H7 (cell line): ENCODE data around the gene CNIH2. TPM values are rescaled to one million over a fixed set of nuclear protein-coding genes. Genes with fewer than 3 reads are reported as not detected.
"Not testable (repeated sequence)": the region's sequence is repeated elsewhere in the genome, so short reads cannot be mapped to it uniquely, and the experiment has no call there.

ENCODE experiments used
- DNase-seq: peaks from one replicate; pipeline ENCODE4 v3.0.0; 2012
- H3K27me3 ChIP-seq: 2 replicates; pipeline ENCODE4 v1.6.0; 2011; ENCODE audit warnings: mild to moderate bottlenecking, low read length; ENCODE audit not compliant: control insufficient read depth, insufficient read depth
- H3K36me3 ChIP-seq: replicated peaks from 2 replicates; pipeline ENCODE4 v1.5.1; 2011; ENCODE audit warnings: low read length; ENCODE audit not compliant: control insufficient read depth, insufficient read depth
- H3K4me3 ChIP-seq: 2 replicates; pipeline ENCODE4 v1.5.1; 2011; ENCODE audit warnings: low read depth, mild to moderate bottlenecking, control low read depth, low read length, moderate library complexity; ENCODE audit not compliant: insufficient read depth
- total RNA-seq: library from RNA; depleted of rRNA; stranded (reverse); fragments of >200 nt; shearing (Covaris generic); gene quantifications from 2 replicates; pipeline ENCODE4 v1.2.3, GENCODE V29; 2014

The CNIH2 gene
- total RNA-seq, 1 experiment from 2014 or later = 12.0 TPM

DNA sequence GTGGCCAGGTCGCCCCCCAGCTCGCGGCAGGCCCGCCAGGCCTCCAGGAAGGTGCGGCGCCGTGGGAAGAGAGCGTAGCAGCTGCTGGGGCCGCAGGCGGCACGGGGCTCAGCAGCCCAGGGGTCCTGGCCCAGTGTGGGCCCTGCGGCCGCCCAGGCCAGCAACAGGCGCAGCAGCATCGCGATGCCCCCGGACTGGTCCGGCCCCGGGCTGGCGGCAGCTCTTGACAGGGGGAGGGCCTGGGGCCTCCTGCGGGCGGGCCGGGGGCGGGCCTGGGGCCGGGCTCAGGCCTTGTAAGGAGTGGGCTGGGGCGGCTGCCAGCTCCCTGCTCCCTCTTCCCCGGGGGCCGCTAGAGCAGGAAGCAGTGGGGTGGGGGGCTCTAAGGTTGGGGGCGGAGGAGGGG, 38.9 kb downstream of the CNIH2 start, which contains the start of gene CD248:
Gene CD248, minus strand, starts transcription at position 196 of the 403 bp plus-strand sequence. Its CDS starts 17 bp downstream, at position 179.
- DNase-seq = peak; percentile 92
- Histone ChIP-seq H3K4me3 (peak within 1 kb of the TSS; percentile 21; the same call in 1 of the 2 replicates), H3K36me3 (no peaks in the 10 kb centered on the region), H3K27me3 (no peaks in the 10 kb centered on the region)

DNA sequence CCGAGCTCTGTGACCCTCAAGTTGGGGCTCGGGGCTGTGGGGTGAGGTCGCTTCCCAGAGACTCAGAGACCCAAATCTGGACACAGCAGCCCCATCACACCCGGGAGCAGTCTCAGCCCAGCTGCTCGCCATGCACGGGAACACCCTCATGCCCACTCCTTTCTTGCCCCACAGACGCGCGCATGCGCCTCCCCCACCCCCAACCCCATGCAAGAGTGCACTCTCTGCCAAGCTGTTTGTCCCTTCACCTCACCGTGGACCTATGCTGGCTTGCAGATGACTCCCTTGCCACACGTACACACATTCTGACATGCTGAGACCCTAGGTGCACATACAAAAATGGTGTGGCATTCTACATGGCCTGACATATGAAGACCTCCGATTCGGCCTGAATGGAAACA, 39.3 kb downstream of the CNIH2 start:
- peak; percentile 73 for DNase-seq
- H3K4me3 ChIP-seq = peak overlapping the region; percentile 21; the same call in 1 of the 2 replicates

DNA sequence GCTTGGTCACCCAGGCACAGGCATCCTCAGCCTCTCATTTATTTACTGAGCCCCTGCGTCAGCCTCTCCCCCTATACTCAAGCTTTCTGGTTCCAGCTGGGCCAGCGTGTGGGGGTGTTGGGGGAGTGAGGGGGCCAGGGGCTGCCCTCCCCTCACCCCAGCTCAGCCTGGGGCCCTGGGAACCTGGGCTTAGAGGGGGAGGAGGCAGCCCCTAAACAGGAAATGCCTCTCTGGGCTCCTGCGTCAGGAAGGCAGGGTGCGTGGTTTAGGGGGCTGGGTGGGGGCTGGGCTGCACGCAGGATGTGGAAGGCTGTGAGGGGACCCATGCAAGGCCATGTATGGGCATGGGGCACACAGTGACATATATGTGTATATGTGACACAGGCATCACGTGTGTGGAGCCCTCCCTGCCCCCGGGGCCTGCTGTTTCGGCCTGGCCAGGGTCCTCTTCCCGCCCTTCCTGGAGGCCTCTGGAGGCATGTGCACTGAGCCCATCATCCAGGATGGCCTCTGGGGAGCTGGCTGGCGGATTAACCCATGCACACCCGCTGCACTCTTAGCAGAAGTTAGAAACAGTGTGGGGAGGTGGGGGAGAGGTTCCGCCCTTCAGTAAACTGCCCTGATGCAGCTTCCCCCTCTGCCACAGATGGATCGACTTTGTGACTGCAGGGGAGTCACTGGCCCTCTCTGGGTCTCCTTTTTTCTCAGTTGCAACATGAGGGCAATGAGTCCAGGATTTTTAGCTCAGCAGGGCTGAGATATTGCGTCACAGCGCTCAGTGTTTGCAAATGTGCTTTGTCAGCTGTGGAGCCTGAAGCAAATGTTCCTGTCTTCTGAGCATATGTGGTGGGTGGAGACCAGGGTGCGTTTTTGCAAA, 40.0 kb downstream of the CNIH2 start:
- no peaks in the 10 kb centered on the region for H3K27me3 ChIP-seq
- peak; percentile 77 for DNase-seq
- H3K4me3 ChIP-seq = no peak overlapping the region
- no peaks in the 10 kb centered on the region for H3K36me3 ChIP-seq

More for the DNA sequence above, 39.3 kb downstream of the CNIH2 start:
- Histone ChIP-seq H3K36me3 (no peaks in the 10 kb centered on the region), H3K27me3 (no peaks in the 10 kb centered on the region)

DNA sequence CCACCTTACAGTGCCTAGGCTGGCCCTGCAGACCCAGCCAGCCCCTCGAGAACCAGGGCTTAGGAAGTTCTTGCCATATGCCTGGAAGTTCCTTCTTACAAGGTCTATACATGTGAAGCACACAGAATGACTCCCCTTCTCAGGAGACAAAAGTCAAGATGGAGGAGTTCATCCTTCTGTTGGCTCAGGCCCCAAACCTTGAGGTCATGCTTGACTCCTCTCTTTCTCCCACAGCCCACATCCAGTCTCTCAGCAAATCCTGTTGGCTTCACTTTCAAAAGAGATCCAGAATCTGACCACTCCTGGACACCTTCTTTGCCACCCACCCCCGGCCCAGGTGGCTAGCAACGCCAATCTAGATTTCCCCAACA, 40.6 kb downstream of the CNIH2 start:
- Histone ChIP-seq H3K27me3 (no peaks in the 10 kb centered on the region), H3K4me3 (no peak overlapping the region), H3K36me3 (no peaks in the 10 kb centered on the region)
- no peak for DNase-seq

DNA sequence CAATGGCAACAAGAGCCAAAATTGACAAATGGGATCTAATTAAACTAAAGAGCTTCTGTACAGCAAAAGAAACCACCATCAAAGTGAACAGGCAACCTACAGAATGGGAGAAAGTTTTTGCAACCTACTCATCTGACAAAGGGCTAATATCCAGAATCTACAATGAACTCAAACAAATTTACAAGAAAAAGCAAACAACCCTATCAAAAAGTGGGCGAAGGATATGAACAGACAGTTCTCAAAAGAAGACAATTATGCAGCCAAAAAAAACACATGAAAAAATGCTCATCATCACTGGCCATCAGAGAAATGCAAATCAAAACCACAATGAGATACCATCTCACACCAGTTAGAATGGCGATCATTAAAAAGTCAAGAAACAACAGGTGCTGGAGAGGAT, 42.3 kb downstream of the CNIH2 start:
- not testable (repeated sequence) for H3K27me3 ChIP-seq, H3K4me3 ChIP-seq, DNase-seq, H3K36me3 ChIP-seq

DNA sequence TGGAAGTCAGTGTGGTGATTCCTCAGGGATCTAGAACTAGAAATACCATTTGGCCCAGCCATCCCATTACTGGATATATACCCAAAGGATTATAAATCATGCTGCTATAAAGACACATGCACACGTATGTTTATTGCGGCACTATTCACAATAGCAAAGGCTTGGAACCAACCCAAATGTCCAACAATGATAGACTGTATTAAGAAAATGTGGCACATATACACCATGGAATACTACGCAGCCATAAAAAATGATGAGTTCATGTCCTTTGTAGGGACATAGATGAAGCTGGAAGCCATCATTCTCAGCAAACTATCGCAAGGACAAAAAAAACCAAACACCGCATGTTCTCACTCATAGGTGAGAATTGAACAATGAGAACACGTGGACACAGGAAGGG, 42.8 kb downstream of the CNIH2 start:
- H3K36me3 ChIP-seq, H3K27me3 ChIP-seq, DNase-seq, H3K4me3 ChIP-seq: not testable (repeated sequence)

DNA sequence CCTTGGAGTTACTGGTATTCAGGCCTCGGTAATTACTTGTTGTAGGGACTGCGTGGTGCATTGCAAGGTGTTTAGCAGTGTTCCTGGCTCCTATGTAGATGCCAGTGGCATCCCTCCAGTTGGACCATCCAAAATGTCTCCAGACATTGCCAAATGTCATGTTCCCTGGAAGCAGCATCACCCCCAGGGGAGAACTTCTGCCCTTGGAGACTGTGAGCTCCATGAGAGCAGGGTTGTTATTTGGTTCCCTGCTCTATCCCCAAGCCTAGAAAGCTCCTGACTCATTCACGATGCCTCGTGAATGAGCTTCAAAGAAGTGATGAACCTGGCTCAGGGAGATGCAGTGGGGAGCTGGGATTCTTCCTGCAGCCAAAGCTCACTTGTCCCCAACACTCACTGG, 43.6 kb downstream of the CNIH2 start:
- no peaks in the 10 kb centered on the region for H3K36me3 ChIP-seq
- H3K4me3 ChIP-seq = no peak overlapping the region
- no peak for DNase-seq
- no peaks in the 10 kb centered on the region for H3K27me3 ChIP-seq

DNA sequence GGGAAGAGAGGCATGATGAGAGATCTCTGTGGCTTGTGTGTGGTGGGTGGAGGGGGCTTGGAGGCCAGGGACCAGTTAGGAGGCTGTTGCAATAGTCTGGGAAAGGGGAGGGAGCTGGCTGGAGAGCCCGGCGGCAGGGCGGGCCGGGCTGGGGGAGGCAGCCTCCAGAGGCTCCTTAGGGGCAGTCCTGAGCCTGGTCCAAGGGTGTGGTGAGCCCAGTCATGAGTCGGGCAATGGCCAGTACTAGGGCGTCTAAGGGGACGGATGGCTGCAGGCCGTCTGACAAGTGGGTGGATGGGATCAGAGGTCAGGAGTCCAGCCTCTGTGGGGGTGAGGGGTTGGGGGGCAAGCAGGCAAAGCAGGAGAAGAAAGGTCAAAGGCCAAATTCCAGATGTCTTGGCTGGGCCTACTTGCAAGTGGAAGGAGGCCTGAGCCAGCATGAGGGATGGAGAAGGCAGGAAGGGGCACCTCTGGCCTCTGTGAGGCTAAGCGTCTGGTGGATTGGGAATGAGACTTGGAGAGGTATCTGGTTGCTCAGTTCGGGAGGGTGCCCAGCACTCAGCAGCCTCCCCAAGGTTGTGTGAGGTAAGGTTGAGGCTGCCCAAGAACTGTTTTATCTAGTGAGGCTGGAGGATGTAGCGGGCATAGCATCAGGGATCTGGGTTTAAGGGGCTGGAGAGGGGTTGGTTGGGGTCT, 44.9 kb downstream of the CNIH2 start:
- Histone ChIP-seq H3K36me3 (no peaks in the 10 kb centered on the region), H3K27me3 (no peaks in the 10 kb centered on the region), H3K4me3 (no peak overlapping the region)
- DNase-seq = no peak

DNA sequence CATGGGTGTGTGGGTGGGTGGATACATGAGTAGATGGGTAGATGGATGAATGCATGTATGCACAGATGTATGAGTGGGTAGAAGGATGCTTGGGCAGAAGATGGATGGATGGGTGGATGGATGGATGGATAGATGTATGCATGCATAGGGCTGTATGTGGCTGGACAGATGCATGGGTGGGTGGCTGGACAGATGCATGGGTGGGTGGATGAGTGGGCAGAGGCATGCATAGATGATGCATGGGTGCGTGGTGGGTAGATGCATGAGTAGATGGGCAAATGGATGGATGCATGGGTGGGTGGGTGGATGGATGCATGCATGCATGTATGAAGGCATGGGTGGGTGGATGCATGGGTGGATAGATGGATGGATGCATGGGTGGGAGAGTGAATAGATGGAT, 45.7 kb downstream of the CNIH2 start:
- no peak overlapping the region for H3K4me3 ChIP-seq
- no peaks in the 10 kb centered on the region for H3K27me3 ChIP-seq
- no peak for DNase-seq
- no peaks in the 10 kb centered on the region for H3K36me3 ChIP-seq

DNA sequence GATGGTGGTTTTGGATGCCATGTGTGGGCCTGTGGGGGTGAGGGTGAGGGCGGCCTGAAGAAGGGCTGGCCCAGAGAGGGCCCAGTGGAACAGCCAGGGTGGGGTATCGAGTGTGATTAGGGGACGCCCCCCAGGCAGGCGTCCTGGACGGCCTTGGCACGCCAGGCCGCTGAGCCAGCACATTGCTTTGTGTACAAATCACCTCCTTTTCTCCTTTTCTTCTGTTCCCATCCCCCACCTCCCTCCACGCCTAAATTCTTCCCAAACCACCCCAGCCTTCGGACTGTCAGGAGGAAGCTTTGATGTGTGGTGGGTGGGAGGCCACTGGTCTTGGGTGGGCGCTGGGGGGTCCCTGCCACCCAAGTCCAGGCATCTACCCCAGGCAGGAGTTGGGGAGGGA, 46.7 kb downstream of the CNIH2 start:
- Histone ChIP-seq H3K27me3 (no peaks in the 10 kb centered on the region), H3K36me3 (no peaks in the 10 kb centered on the region), H3K4me3 (no peak overlapping the region)
- peak; percentile 58 for DNase-seq

DNA sequence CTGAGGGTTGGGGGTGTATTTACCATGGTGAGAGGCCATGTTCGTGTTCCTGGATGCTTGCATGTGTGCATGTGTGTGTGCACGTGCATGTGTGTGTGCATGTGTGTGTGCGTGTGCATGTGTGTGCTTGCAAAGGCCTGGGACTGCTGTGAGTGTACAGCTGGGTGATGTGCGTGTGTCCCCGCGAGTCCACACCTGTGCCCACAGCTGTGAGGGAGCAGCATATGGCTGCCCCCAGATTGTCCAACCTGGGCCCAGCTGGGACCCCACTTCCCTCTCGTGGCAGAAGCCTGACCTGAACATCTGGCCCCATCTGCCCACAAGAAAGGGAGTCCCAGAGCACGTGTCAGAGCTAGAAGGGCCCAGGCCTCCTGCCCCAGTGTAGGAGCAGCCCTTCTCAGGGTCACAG, 47.3 kb downstream of the CNIH2 start:
- Histone ChIP-seq H3K4me3 (no peak overlapping the region), H3K36me3 (no peaks in the 10 kb centered on the region), H3K27me3 (no peaks in the 10 kb centered on the region)
- DNase-seq = no peak

DNA sequence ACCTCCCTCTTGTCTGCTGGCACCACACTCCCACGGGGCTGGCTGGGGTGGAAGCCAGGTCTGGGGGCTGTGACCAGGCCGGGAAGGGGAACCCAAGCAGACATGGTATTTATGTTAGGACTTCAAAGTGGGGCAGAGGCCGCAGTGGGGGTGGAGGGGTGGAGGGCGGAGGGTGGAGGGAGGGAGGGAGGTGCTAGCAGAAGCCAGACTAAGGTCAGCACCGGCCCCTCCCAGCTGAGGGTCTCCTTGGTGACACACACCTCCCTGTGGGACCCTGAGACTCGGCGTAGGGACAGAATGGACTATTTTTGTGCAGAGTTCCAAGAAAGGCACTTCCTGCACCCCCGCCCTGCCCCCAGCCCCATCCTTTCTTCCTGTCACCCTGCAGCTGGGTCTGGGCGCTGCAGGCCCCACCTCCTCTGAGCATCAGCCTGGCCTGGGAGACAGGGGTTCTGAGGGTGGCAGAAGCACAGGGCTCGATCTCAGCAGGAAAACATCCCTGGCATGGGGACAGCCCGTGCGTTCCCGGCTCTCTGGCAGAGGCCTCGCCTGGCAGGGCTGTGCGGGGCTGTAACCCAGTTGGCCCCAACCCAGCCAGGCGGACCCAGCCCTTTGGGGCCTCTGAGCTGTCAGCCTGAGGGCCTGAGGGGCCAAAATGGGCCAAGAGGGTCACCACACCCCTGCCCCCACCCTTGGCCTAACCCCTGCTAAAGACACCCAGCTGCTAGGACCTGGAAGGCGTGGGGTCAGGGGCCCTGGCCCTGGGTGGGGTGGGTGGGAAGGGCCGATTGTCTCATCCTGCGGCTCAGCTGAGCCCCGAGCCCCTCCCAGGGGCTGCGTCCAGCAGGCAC, 48.5 kb downstream of the CNIH2 start:
- Histone ChIP-seq H3K4me3 (no peak overlapping the region), H3K36me3 (no peaks in the 10 kb centered on the region), H3K27me3 (no peaks in the 10 kb centered on the region)
- peak; percentile 57 for DNase-seq

DNA sequence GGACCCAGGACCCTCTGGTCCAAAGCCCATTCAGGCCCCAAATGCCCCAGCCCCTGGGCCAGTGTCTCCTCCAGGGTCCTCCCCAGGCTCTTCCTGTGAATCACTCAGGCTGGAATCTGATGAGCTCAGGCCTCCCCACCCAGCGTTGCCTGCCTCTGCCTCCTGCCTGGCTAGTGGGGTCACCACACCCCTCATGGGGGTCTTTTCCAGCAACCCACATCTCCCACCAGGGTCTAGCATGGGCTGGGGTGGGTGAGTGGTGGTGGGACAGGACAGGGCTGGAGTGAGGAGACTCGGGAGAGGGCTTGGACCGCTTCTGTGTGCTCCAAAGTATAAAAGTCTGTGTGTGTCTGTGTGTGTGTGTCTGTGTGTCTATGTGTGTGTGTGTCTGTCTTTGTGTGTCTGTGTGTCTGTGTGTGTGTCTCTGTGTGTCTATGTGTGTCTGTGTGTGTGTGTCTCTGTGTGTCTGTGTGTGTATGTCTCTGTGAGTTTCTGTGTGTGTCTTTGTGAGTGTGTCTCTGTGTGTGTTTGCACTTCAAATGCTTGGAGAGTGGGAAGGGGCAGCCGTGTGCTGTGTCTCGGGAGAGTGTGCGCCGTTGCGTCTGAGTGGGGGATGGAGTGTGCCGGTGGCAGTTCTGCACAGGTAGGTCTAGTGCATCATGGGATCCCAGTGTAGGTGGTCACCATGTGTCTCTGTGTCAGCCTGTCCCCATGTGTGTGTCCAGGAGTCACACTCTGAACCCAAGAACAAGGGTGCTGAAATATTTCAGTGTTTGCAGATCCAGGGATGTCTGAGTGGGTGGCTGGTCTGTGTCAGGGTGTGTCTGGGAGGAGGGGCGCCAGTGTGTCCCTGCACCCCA, 49.4 kb downstream of the CNIH2 start:
- H3K27me3 ChIP-seq = no peaks in the 10 kb centered on the region
- H3K36me3 ChIP-seq = no peaks in the 10 kb centered on the region; the same call in 1 of the 2 replicates
- DNase-seq = peak; percentile 47
- H3K4me3 ChIP-seq = no peak overlapping the region

DNA sequence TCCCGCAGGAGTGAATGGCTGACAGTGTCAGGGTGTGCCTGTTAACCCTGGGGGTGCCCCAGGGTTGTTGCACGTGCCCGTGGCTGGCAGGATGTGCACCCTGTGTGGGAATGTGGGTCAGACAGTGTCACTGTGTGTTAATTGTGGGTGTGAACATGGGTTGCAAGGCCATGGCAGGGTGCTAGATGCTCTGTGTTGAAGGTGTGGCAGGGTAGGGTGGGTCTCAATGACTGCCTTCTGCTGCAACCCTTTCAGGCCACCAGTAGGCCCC, 50.0 kb downstream of the CNIH2 start:
- Histone ChIP-seq H3K4me3 (no peak overlapping the region), H3K27me3 (no peaks in the 10 kb centered on the region), H3K36me3 (no peaks in the 10 kb centered on the region; the same call in 1 of the 2 replicates)
- no peak for DNase-seq
